Activated CD8-positive, alpha-beta memory T cell treated with anti-CD3 and anti-CD28 coated beads, Interleukin-2, amount 50 U/mL, for 24 hours (primary cell): Measurements from ENCODE around the gene ATP2B3.

Source experiments
- DNase-seq: peaks from one replicate; pipeline ENCODE4 v3.0.0-alpha.2; 2020; ENCODE audit errors: extremely low read depth

ATP2B3 gene

GRCh38 chrX:153517423-153517822 is at the start of gene ATP2B3:
ATP2B3 (plus strand) TSS chrX:153517642; CDS start chrX:153536248, 18,606 bp downstream.
- DNase-seq: no peak

DNA sequence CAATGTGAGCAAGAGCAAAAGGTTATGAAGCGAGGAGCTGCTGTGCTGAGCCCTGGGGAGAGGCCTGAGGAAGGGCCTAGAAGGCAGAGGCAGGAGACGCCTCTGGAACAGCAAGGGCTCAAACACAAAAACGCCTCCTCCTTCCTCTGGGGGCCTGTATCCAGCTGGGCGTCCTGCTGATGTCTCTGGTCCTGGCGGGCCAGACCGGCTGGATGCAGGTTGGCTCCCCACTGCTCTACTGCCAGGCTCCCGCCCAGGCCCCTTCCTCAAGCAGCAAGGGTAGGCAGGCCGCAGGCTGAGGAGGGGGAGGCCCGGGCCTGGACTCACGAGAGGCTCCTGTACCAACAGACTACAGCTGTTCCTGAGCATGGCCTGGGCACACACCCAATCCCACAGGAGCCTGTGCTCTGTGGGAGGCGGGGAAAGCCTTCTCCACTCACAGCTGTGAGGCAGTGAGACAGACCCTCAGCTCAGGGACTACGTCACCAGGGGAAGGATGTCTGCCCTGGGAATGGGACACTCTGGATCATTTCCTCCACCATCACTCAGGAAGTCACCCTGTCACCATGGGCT is 49.3 kb upstream of the ATP2B3 start:
- DNase-seq: no peak

DNA sequence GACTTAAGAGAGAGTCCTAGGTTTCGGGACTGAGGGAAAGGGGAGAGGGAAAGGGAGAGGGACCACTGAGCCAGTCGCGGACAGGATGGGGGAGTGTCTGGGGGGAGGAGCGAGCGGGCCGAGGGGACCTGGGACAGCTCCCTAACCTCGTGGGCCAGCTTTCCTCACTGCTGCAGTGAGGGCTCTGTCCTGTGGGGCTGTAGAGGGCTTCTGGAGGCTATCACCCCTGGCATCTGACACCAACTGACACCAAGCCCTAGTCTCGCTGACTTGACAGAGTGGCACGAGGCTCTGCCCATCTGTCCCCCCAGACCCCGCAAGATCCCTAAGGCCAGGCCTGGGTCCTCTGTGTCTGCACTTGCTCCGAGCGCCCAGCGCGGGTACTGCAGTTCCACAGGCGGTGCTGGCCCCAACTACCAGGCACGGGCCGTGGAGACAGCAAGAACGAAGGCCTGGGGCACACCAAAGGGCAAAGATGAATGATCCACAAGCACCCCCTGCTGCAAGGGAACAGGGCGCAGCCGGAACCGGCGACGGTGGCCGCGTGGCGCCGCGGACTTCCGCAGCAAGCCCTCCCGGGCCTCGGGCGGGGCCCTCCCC is 47.5 kb upstream of the ATP2B3 start:
- DNase-seq: no peak

- DNase-seq: peak; percentile 49
These were observed 46.8 kb upstream of the ATP2B3 start, which contains the start of gene HAUS7 for GRCh38 chrX:153470411-153471363. HAUS7 (minus strand) TSS chrX:153470576; CDS start chrX:153470557, 19 bp downstream.

- DNase-seq: no peak
These were observed 45.7 kb upstream of the ATP2B3 start for GRCh38 chrX:153471663-153472280.

GRCh38 chrX:153473126-153473525 is 44.3 kb upstream of the ATP2B3 start:
- DNase-seq: no peak

DNA sequence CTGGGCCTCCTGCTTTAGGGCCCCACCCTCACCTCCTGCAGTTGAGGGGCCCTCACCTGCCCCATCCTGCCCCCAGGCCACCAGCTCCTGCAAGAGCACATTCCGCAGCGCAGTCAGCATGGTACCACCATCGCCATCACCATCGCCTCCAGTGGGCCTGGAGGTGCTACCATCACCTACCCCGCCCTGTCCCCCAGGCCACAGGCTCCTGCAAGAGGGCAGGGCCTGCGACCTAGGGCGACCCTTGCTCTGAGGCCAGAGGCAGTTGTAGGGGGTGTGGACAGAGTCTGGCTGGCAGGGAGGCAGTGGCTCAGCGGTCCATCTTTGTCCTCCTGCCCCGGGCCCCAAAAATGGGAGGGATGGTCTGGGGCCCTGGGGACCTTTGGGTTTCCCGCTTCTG is 43.2 kb upstream of the ATP2B3 start:
- no peak for DNase-seq

DNA sequence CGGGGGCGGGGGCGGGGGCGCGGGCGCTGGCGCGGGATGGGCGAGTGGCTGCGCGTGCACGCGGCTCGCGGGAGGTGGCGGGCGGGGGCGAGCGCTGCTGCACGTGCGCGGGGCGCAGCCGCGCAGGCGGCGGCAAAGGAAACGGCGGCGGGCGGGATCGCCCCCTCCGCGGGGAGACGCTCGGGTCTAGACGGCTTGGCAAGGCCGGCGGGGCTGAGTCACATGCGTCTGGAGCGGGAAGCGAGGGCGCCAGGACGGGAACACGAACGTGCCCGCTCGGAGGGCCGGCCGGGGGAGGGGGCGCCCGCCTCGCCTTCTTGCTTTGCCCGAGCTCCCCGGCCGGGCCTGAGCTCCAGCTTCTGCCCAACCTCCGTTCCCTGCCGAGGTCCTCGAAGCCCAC is 42.7 kb upstream of the ATP2B3 start:
- no peak for DNase-seq

DNA sequence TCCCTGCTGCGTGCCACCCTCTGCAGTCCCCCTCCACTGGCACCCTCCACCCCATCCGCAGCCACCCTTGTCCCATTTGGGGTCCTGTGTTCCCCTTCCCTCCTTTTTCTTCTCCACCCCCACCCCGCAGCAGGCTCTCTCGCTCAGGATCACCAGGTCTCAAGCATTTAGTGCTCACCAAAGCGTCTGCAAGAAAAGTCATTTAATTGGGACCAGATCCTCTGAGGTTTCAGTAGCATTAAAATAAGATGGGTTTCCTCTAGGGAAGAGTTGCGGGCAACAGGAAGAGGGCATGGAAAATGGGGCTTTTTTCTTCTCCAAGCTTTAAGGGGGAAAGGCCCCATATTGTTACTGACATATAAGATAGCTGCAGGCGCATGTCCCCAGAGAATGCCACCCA is 42.2 kb upstream of the ATP2B3 start:
- no peak for DNase-seq

GRCh38 chrX:153475751-153476281 is 41.6 kb upstream of the ATP2B3 start:
- DNase-seq: no peak

DNA sequence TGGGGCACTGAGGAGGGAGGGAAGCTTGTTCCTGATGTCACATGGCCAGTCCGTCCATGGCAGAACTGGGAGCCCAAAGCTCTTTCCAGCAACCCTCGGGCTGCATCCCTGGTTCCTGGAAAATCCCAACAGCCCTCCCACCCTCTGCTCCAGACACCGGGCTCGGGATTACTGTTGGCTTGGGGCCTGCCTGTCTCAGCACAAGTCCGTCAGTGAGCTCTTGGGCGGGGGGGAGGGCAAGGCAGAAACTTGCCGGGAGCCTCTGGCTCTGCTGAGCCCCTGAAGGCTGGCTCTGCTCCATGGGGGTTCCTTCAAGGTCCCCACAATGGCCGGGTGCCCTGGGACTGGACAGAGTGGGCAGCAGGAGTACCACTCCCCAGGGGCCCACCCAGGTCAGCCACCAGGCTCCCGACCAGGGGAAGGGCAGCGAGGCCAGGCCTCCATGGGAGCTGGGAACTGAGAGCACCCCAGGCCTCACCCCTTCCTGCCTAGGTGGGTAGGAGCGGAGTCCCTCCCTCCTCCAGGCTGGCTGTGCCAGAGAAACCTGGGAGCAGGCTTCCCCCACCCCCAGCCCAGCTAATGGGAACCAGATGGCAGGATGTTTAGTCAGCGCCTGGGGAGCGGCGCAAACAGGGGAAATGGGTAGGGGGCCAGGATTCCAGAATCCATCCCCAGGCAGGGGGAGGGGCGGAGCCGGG is 40.6 kb upstream of the ATP2B3 start:
- DNase-seq: no peak

- DNase-seq: no peak
These were observed 40.0 kb upstream of the ATP2B3 start for GRCh38 chrX:153477364-153477857.

- DNase-seq: no peak
These were observed 39.5 kb upstream of the ATP2B3 start for GRCh38 chrX:153477901-153478300.

- DNase-seq: no peak
These were observed 38.7 kb upstream of the ATP2B3 start for GRCh38 chrX:153478746-153479145.

GRCh38 chrX:153481043-153481442 is 36.4 kb upstream of the ATP2B3 start:
- no peak for DNase-seq

DNA sequence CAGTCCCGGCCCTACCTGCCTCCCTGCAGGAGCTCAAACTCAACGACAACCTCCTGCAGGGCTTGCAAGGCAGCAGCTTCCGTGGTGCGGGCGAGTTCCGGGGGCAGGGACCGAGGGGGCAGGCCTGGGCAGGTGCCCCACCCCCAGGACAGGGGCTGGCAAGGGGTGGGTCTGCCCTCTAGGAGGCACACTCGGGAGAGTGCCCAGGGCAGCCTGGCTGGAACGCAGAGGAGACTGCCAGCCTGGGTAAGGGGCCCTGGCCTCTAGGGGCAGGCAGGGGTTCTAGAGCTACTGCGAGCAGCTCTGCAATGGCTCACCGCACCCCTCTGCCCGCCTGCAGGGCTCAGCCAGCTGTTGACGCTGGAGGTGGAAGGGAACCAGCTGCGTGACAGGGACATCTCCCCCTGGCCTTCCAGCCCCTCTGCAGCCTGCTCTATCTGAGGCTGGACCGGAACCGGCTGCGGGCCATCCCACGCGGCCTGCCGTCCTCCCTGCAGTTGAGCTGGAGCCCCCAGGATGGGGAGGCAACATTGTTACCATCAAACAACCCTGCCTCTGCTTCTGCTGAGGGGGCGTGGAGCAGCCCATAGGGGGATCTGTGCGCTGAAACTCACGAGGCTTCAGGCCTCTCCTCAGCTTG is 34.9 kb upstream of the ATP2B3 start:
- DNase-seq: no peak

DNA sequence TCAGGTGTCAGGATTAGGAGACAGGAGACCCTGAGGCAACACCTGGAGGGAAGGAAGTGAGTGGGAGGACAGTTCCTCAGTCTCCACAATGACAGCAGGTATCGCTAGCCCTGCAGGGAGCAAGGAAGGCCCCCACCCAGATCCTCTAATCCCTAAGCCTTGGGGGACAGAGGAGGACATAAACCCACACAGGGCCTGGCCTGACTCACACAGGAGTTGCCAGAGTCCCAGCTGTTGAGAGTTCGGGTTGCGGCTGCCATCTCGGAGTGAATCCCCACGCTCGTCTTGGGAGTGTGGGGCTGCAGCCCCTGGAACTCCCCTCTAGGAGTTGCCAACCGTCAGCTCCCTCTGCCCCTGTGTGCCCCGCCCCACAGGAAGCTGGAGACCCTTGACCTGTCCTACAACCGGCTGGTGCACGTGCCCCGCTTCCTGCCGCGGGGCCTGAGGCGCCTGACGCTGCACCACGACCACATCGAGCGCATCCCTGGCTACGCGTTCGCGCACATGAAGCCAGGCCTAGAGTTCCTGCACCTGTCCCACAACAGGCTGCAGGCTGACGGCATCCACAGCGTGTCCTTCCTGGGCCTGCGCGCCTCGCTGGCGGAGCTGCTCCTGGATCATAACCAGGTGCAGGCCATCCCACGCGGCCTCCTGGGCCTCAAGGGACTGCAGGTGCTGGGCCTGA is 31.9 kb upstream of the ATP2B3 start:
- DNase-seq: no peak

- no peak for DNase-seq
These were observed 31.3 kb upstream of the ATP2B3 start for GRCh38 chrX:153486171-153486570.

DNA sequence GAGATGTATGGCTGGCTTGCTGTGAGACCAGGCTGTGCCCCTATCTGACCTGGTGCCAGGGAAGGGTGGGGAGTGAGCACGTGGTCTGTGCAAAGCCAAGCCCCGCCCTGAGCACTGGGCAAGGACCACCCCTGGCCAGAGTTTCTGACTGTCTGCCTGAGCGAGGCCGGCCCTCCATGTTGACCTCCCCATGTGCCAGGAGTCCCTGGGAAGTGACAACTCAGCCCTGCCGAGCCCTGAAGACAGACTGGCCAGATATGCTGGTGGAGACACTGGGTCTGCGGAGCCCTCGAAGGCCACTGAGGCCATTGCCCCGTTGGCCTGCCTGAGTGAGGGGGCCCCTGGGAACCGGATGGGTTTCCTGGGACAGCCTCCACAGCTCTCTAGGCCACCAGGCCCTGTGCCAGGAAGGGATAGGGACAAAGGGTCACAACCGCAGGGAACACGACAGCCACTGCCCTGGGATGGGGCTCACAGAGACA is 29.8 kb upstream of the ATP2B3 start:
- DNase-seq: no peak
